ENCODE data around the gene XCR1. TPM values are rescaled to one million over a fixed set of nuclear protein-coding genes. Genes with fewer than 3 reads are reported as not detected.

The XCR1 gene
- total RNA-seq, 1 donor from 2014 or later, result not detected

- POLR2A ChIA-PET, result no interaction called here
- intact Hi-C loops (cut with micrococcal nuclease), result no loop called here
- peaks cover 16% of the 10 kb centered on the region for H3K4me1 Mint-ChIP-seq
These were observed 4.0 kb upstream of the XCR1 start for GRCh38 chr3:46031269-46031668.

GRCh38 chr3:46030626-46031025 is 3.3 kb upstream of the XCR1 start:
- DNase-seq, result no peak
- no peak for TF ChIP-seq CTCF (IDR thresholded peaks at IDR 0.05)
- Mint-ChIP-seq H3K4me1 (peaks cover 16% of the 10 kb centered on the region), H3K4me3 (no peak overlapping the region), H3K36me3 (ENCODE audit: low read depth) (no peaks in the 10 kb centered on the region), H3K27me3 (no peaks in the 10 kb centered on the region), H3K9me3 (peaks cover 8% of the 10 kb centered on the region), H3K27ac (no peak overlapping the region)
- POLR2A ChIA-PET, result no interaction called here
- no peak for ATAC-seq (ENCODE audit: low read depth)
- CTCF ChIA-PET, result no interaction called here
- intact Hi-C loops (cut with micrococcal nuclease), result no loop called here

More at GRCh38 chr3:46031269-46031668, 4.0 kb upstream of the XCR1 start:
- DNase-seq (no peak), ATAC-seq (ENCODE audit: low read depth) (no peak)
- H3K27me3 Mint-ChIP-seq, result no peaks in the 10 kb centered on the region
- no peak overlapping the region for H3K4me3 Mint-ChIP-seq
- CTCF ChIA-PET, result no interaction called here
- H3K9me3 Mint-ChIP-seq, result peaks cover 8% of the 10 kb centered on the region
- no peaks in the 10 kb centered on the region for H3K36me3 Mint-ChIP-seq (ENCODE audit: low read depth)
- no peak overlapping the region for H3K27ac Mint-ChIP-seq
- TF ChIP-seq CTCF (IDR thresholded peaks at IDR 0.05), result no peak

- H3K27ac Mint-ChIP-seq, result peak overlapping the region; percentile 8
These were observed 2.8 kb upstream of the XCR1 start for GRCh38 chr3:46029953-46030543.

GRCh38 chr3:46027736-46028397 is 584 bp upstream of the XCR1 start:
- DNase-seq (no peak), ATAC-seq (ENCODE audit: low read depth) (no peak)
- H3K27me3 Mint-ChIP-seq, result no peaks in the 10 kb centered on the region
- H3K4me3 Mint-ChIP-seq, result no peak overlapping the region
- intact Hi-C loops (cut with micrococcal nuclease), result no loop called here
- H3K9me3 Mint-ChIP-seq, result peaks cover 8% of the 10 kb centered on the region
- peaks cover 16% of the 10 kb centered on the region for H3K4me1 Mint-ChIP-seq
- H3K36me3 Mint-ChIP-seq (ENCODE audit: low read depth), result no peaks in the 10 kb centered on the region
- CTCF ChIA-PET, result no interaction called here
- POLR2A ChIA-PET, result no interaction called here
- no peak for TF ChIP-seq CTCF (IDR thresholded peaks at IDR 0.05)
- H3K27ac Mint-ChIP-seq, result no peak overlapping the region

More at GRCh38 chr3:46029953-46030543, 2.8 kb upstream of the XCR1 start:
- Mint-ChIP-seq H3K4me1 (peaks cover 16% of the 10 kb centered on the region), H3K4me3 (no peak overlapping the region), H3K36me3 (ENCODE audit: low read depth) (no peaks in the 10 kb centered on the region), H3K9me3 (peaks cover 8% of the 10 kb centered on the region), H3K27me3 (no peaks in the 10 kb centered on the region)
- ChIA-PET POLR2A (no interaction called here), CTCF (no interaction called here)
- TF ChIP-seq CTCF (IDR thresholded peaks at IDR 0.05), result no peak
- intact Hi-C loops (cut with micrococcal nuclease), result no loop called here
- no peak for DNase-seq
- ATAC-seq (ENCODE audit: low read depth), result peak; percentile 67

- H3K36me3 Mint-ChIP-seq (ENCODE audit: low read depth), result no peaks in the 10 kb centered on the region
- DNase-seq, result no peak
- H3K4me1 Mint-ChIP-seq, result peaks cover 10% of the 10 kb centered on the region
- H3K27me3 Mint-ChIP-seq, result no peaks in the 10 kb centered on the region
- POLR2A ChIA-PET, result no interaction called here
- intact Hi-C loops (cut with micrococcal nuclease), result no loop called here
- no peak overlapping the region for H3K4me3 Mint-ChIP-seq
- no peak for TF ChIP-seq CTCF (IDR thresholded peaks at IDR 0.05)
- CTCF ChIA-PET, result no interaction called here
- peaks cover 7% of the 10 kb centered on the region for H3K9me3 Mint-ChIP-seq
- ATAC-seq (ENCODE audit: low read depth), result no peak
- no peak overlapping the region for H3K27ac Mint-ChIP-seq
These were observed 2.1 kb downstream of the XCR1 start for GRCh38 chr3:46025139-46025538.
